HEK293 (cell line): ENCODE data around the gene LHFPL6.

ENCODE experiments used
- BCL11B ChIP-seq: fragments of 450-650 bp; formaldehyde crosslinking; IDR thresholded peaks from 2 replicates; pipeline ENCODE4 v1.5.1; 2016; ENCODE audit warnings: low read depth, missing biosample characterization, missing genetic modification characterization
- BCL6B ChIP-seq: fragments of 450-650 bp; formaldehyde crosslinking; IDR thresholded peaks from 2 replicates; pipeline ENCODE4 v1.5.1; 2017; ENCODE audit warnings: missing biosample characterization, missing genetic modification characterization
- GLIS2 ChIP-seq: fragments of 450-650 bp; formaldehyde crosslinking; IDR thresholded peaks from 2 replicates; pipeline ENCODE4 v1.5.1; 2016; ENCODE audit warnings: missing biosample characterization, missing genetic modification characterization
- HOXC10 ChIP-seq: sonication (generic); formaldehyde crosslinking; IDR thresholded peaks from 2 replicates; pipeline ENCODE4 v1.8.1; 2023; ENCODE audit warnings: mild to moderate bottlenecking, missing genetic modification reagents
- HOXD13 ChIP-seq: sonication (generic); formaldehyde crosslinking; IDR thresholded peaks from 2 replicates; pipeline ENCODE4 v1.8.0; 2022; ENCODE audit warnings: missing genetic modification reagents, borderline replicate concordance
- IKZF3 ChIP-seq: fragments of 450-650 bp; IDR thresholded peaks from 2 replicates; pipeline ENCODE4 v1.5.0; 2018; ENCODE audit warnings: missing biosample characterization, mild to moderate bottlenecking, missing genetic modification characterization, moderate library complexity
- KLF8 ChIP-seq: fragments of 450-650 bp; formaldehyde crosslinking; IDR thresholded peaks from 2 replicates; pipeline ENCODE4 v1.5.1; 2016; ENCODE audit warnings: missing biosample characterization, missing genetic modification characterization
- MYNN ChIP-seq: fragments of 450-650 bp; formaldehyde crosslinking; IDR thresholded peaks from 2 replicates; pipeline ENCODE4 v1.5.1; 2016; ENCODE audit warnings: missing biosample characterization, missing genetic modification characterization, borderline replicate concordance
- OSR2 ChIP-seq: fragments of 450-650 bp; formaldehyde crosslinking; IDR thresholded peaks from 2 replicates; pipeline ENCODE4 v1.5.1; 2016; ENCODE audit warnings: missing biosample characterization, missing genetic modification characterization
- REPIN1 ChIP-seq: fragments of 450-650 bp; formaldehyde crosslinking; IDR thresholded peaks from 2 replicates; pipeline ENCODE4 v1.5.1; 2017; ENCODE audit warnings: missing biosample characterization, missing genetic modification characterization, low read depth
- SALL2 ChIP-seq: fragments of 450-650 bp; formaldehyde crosslinking; IDR thresholded peaks from 2 replicates; pipeline ENCODE4 v1.5.0; 2017; ENCODE audit warnings: missing biosample characterization, mild to moderate bottlenecking, missing genetic modification characterization, borderline replicate concordance
- TCF7L2 ChIP-seq: IDR thresholded peaks from 2 replicates; pipeline ENCODE4 v1.6.1; 2011; ENCODE audit warnings: low read depth, mild to moderate bottlenecking, inconsistent platforms, low read length, moderate library complexity, borderline replicate concordance
- YY1 ChIP-seq: fragments of 450-650 bp; formaldehyde crosslinking; IDR thresholded peaks from 2 replicates; pipeline ENCODE4 v1.5.1; 2018; ENCODE audit warnings: missing biosample characterization, missing genetic modification characterization
- ZBTB48 ChIP-seq: fragments of 450-650 bp; formaldehyde crosslinking; IDR thresholded peaks from 2 replicates; pipeline ENCODE4 v1.5.1; 2016; ENCODE audit warnings: missing biosample characterization, missing genetic modification characterization
- ZFP37 ChIP-seq: fragments of 450-650 bp; formaldehyde crosslinking; IDR thresholded peaks from 2 replicates; pipeline ENCODE4 v1.5.1; 2016; ENCODE audit warnings: missing biosample characterization, missing genetic modification characterization
- ZIC2 ChIP-seq: fragments of 450-650 bp; formaldehyde crosslinking; IDR thresholded peaks from 2 replicates; pipeline ENCODE4 v1.5.1; 2016; ENCODE audit warnings: missing biosample characterization, missing genetic modification characterization
- ZNF121 ChIP-seq: fragments of 450-650 bp; formaldehyde crosslinking; IDR thresholded peaks from 2 replicates; pipeline ENCODE4 v1.5.1; 2016; ENCODE audit warnings: missing biosample characterization, missing genetic modification characterization
- ZNF132 ChIP-seq: fragments of 450-650 bp; formaldehyde crosslinking; IDR thresholded peaks from 2 replicates; pipeline ENCODE4 v1.5.1; 2017; ENCODE audit warnings: missing biosample characterization, missing genetic modification characterization, borderline replicate concordance
- ZNF146 ChIP-seq: fragments of 450-650 bp; formaldehyde crosslinking; IDR thresholded peaks from 2 replicates; pipeline ENCODE4 v1.5.1; 2016; ENCODE audit warnings: missing biosample characterization, missing genetic modification characterization
- ZNF175 ChIP-seq: fragments of 450-650 bp; formaldehyde crosslinking; IDR thresholded peaks from 2 replicates; pipeline ENCODE4 v1.5.1; 2016; ENCODE audit warnings: missing biosample characterization, missing genetic modification characterization
- ZNF18 ChIP-seq: fragments of 450-650 bp; formaldehyde crosslinking; IDR thresholded peaks from 2 replicates; pipeline ENCODE4 v1.5.1; 2016; ENCODE audit warnings: missing biosample characterization, missing genetic modification characterization
- ZNF221 ChIP-seq: fragments of 450-650 bp; formaldehyde crosslinking; IDR thresholded peaks from 2 replicates; pipeline ENCODE4 v1.5.1; 2017; ENCODE audit warnings: missing biosample characterization, missing genetic modification characterization, borderline replicate concordance
- ZNF223 ChIP-seq: fragments of 450-650 bp; formaldehyde crosslinking; IDR thresholded peaks from 2 replicates; pipeline ENCODE4 v1.5.1; 2016; ENCODE audit warnings: missing biosample characterization, missing genetic modification characterization
- ZNF23 ChIP-seq: fragments of 450-650 bp; formaldehyde crosslinking; IDR thresholded peaks from 2 replicates; pipeline ENCODE4 v1.5.1; 2016; ENCODE audit warnings: missing biosample characterization, missing genetic modification characterization, borderline replicate concordance
- ZNF366 ChIP-seq: fragments of 450-650 bp; formaldehyde crosslinking; conservative IDR thresholded peaks from 2 replicates; pipeline ENCODE4 v1.5.1; 2016; ENCODE audit warnings: missing biosample characterization, missing genetic modification characterization
- ZNF391 ChIP-seq: fragments of 450-650 bp; formaldehyde crosslinking; IDR thresholded peaks from 2 replicates; pipeline ENCODE4 v1.5.1; 2016; ENCODE audit warnings: low read depth, missing biosample characterization, missing genetic modification characterization, borderline replicate concordance
- ZNF571 ChIP-seq: fragments of 450-650 bp; formaldehyde crosslinking; IDR thresholded peaks from 2 replicates; pipeline ENCODE4 v1.5.0; 2017; ENCODE audit warnings: missing biosample characterization, missing genetic modification characterization
- ZNF580 ChIP-seq: fragments of 450-650 bp; formaldehyde crosslinking; IDR thresholded peaks from 2 replicates; pipeline ENCODE4 v1.5.1; 2016; ENCODE audit warnings: missing biosample characterization, missing genetic modification characterization
- ZNF621 ChIP-seq: fragments of 450-650 bp; formaldehyde crosslinking; IDR thresholded peaks from 2 replicates; pipeline ENCODE4 v1.5.1; 2017; ENCODE audit warnings: missing biosample characterization, missing genetic modification characterization
- ZNF626 ChIP-seq: fragments of 450-650 bp; sonication (Bioruptor Pico); formaldehyde crosslinking; IDR thresholded peaks from 2 replicates; pipeline ENCODE4 v1.5.1; 2018; ENCODE audit warnings: missing biosample characterization, missing genetic modification characterization, inconsistent platforms
- ZNF654 ChIP-seq: fragments of 450-650 bp; formaldehyde crosslinking; IDR thresholded peaks from 2 replicates; pipeline ENCODE4 v1.5.1; 2016; ENCODE audit warnings: low read depth, missing biosample characterization, missing genetic modification characterization
- ZNF658 ChIP-seq: fragments of 450-650 bp; formaldehyde crosslinking; IDR thresholded peaks from 2 replicates; pipeline ENCODE4; 2016; ENCODE audit warnings: missing biosample characterization, missing genetic modification characterization
- ZNF692 ChIP-seq: fragments of 450-650 bp; formaldehyde crosslinking; IDR thresholded peaks from 2 replicates; pipeline ENCODE4 v1.5.1; 2016; ENCODE audit warnings: missing biosample characterization, missing genetic modification characterization
- ZNF704 ChIP-seq: fragments of 450-650 bp; formaldehyde crosslinking; IDR thresholded peaks from 2 replicates; pipeline ENCODE4 v1.5.1; 2016; ENCODE audit warnings: missing biosample characterization, missing genetic modification characterization
- ZNF776 ChIP-seq: fragments of 450-650 bp; formaldehyde crosslinking; IDR thresholded peaks from 2 replicates; pipeline ENCODE4 v1.5.0; 2017; ENCODE audit warnings: missing biosample characterization, missing genetic modification characterization, borderline replicate concordance
- ZNF785 ChIP-seq: fragments of 450-650 bp; formaldehyde crosslinking; IDR thresholded peaks from 2 replicates; pipeline ENCODE4 v1.5.1; 2016; ENCODE audit warnings: missing biosample characterization, missing genetic modification characterization
- ZNF830 ChIP-seq: fragments of 450-650 bp; IDR thresholded peaks from 2 replicates; pipeline ENCODE4 v1.5.0; 2018; ENCODE audit warnings: missing biosample characterization, missing genetic modification characterization, low read depth, mild to moderate bottlenecking, moderate library complexity

Gene LHFPL6

GRCh38 chr13:39329182-39329639 is 273.8 kb downstream of the LHFPL6 start (continued):
- TF ChIP-seq ZNF18 (tag by site-specific recombination) (peak; percentile 70), ZNF830 (no peak), ZNF654 (tag by site-specific recombination) (no peak), ZNF658 (tag by site-specific recombination) (no peak), ZNF776 (tag by site-specific recombination) (no peak), ZNF221 (tag by site-specific recombination) (no peak), SALL2 (no peak), ZNF785 (no peak), KLF8 (tag by site-specific recombination) (no peak), ZNF571 (tag by site-specific recombination) (no peak), ZNF23 (no peak), ZNF580 (peak; percentile 51), ZNF146 (tag by site-specific recombination) (no peak), ZFP37 (tag by site-specific recombination) (no peak), ZNF121 (tag by site-specific recombination) (no peak), ZNF626 (tag by site-specific recombination) (no peak), HOXC10 (CRISPR knock-in tag) (no peak), ZNF132 (tag by site-specific recombination) (no peak), OSR2 (peak; percentile 93), ZNF175 (no peak), ZBTB48 (no peak), YY1 (tag by site-specific recombination) (no peak), BCL11B (no peak), BCL6B (tag by site-specific recombination) (peak; percentile 10; the same call in 1 of the 2 replicates), ZNF704 (tag by site-specific recombination) (no peak), TCF7L2 (peak; percentile 77), ZNF692 (tag by site-specific recombination) (peak; percentile 76), MYNN (tag by site-specific recombination) (no peak; the same call in 1 of the 2 replicates), ZNF223 (tag by site-specific recombination) (no peak), ZNF366 (tag by site-specific recombination) (0 out of 2 replicates have a peak, but pooled peaks have one; percentile 25), ZNF391 (tag by site-specific recombination) (no peak), GLIS2 (tag by site-specific recombination) (peak; percentile 35; the same call in 1 of the 2 replicates), REPIN1 (tag by site-specific recombination) (no peak), HOXD13 (CRISPR knock-in tag) (no peak; the same call in 1 of the 2 replicates), ZNF621 (tag by site-specific recombination) (no peak), IKZF3 (tag by site-specific recombination) (peak; percentile 88), ZIC2 (peak; percentile 21; the same call in 1 of the 2 replicates)
